HG03378 (cell line): ENCODE data around the gene ZNF467.

ENCODE experiments used
- ATAC-seq: cut with Tn5 transposase; IDR thresholded peaks from one replicate; pipeline ENCODE4 v1.9.1; 2021; ENCODE audit warnings: mild to moderate bottlenecking, moderate library complexity; ENCODE audit not compliant: unreplicated experiment

Gene ZNF467

DNA sequence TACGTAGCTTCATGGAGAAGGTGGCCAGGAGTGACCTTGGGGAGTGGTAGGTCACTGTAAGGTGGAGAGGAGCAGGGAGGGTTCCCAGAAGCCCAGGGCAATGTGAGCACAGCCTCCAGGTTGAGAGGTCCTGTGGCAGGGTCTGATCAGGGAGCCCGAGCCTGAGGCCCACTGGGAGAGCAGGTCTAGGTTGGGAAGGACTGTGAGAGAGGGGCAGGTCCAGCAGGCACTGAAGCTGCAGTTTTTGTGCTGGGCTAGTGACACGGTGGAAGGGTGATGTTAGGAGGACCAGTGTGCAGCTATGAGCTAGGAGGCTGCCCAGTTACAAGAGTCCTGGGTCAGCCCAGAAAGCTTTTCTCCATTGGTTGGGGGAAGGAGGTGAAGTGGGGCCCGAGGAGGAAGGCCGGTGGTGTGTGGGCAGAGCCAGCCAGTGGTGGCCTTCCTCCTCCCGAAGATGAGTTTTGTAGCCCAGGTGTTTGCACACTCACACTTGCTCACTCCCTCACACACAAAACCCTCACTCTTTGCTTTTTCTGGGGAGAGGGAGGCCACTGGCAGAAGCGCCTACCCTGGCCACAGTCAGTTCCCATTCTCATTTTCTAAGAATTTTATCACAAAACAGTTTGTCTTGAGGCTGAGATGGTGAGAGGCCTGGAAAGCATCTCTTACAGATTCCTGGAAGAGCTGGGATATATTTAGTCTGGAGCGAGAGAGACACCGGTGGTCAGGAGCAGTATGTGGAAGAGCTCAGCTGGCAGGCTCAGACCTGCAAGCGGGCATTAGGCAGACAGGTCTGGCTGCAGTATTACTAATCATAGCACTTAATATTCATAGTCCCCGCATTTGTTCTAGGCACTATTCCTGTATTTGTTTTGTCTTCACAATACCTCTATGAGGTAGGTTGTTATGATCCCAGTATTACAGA is 57.1 kb downstream of the ZNF467 start:
- ATAC-seq: no peak

DNA sequence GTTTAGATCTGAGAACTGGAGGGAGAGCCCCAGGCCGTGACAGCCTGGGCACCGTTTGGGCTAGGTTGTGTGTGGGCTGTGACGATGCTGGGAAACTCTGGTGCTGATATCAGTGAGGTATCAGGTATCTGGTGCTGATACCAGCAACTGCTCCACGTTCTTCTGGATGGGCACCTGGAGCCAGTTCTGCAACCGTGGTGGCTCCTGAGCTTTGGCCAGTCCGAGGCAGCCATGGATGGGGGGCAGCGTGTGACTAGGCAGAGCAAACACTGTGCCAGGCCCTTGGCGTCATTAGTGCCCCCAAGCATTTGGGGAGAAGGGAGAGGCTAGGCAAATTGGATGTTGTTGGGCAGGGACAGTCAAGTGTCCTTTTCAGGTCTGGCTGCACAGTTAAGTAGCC is 57.9 kb downstream of the ZNF467 start:
- ATAC-seq: peak; percentile 8

DNA sequence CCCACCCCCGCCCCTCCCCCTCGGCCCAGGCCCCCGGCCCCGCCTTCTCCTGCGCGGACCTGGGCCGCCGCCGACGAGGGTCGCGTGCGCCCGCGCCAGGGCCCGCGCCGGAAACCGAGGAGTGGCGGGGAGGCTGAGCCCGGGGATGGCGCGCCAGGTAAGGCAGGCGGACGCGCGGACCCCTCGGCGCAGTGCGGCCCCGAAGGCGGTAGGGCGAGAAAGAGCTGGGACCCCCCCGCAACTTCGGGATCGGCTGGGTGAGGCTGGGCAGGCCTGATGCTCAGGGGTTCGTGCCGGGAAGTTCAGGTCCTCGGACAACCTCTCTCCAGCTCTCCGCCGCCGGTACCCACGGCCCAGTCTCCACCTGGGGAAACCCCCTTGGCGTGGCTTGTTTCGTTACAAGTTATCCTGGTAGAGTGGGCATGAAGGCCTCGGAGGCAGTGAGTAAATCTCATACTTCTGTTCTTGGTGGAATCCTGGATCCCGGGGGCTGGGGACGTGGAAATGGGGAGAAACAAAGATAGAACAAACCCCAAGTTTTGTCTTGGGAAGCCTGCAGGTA is 58.4 kb downstream of the ZNF467 start:
- peak; percentile 1 for ATAC-seq
